HepG2 (cell line): ENCODE data around the gene TK1. TPM values are rescaled to one million over a fixed set of nuclear protein-coding genes. Genes with fewer than 3 reads are reported as not detected.

Experiments
- JARID2 ChIP-seq: sonication (generic); formaldehyde crosslinking; IDR thresholded peaks from 2 replicates; pipeline ENCODE4 v1.8.1; 2023; ENCODE audit warnings: missing genetic modification reagents, inconsistent platforms; ENCODE audit not compliant: insufficient replicate concordance
- RNF2 ChIP-seq: fragments of 450-650 bp; conservative IDR thresholded peaks from 2 replicates; pipeline ENCODE4 v1.6.1; 2016; ENCODE audit warnings: low read depth
- TGIF2 ChIP-seq: IDR thresholded peaks from 2 replicates; pipeline ENCODE4 v1.6.1; 2016; ENCODE audit warnings: control low read depth, missing compliant biosample characterization
- ZBTB3 ChIP-seq: sonication (generic); formaldehyde crosslinking; IDR thresholded peaks from 2 replicates; pipeline ENCODE4 v1.4.0; 2020; ENCODE audit warnings: low read depth, mild to moderate bottlenecking, moderate library complexity, missing genetic modification reagents, borderline replicate concordance
- ZMAT3 ChIP-seq: sonication (generic); formaldehyde crosslinking; conservative IDR thresholded peaks from 2 replicates; pipeline ENCODE4 v1.7.0; 2021; ENCODE audit warnings: missing genetic modification reagents
- ZNF121 ChIP-seq: sonication (generic); formaldehyde crosslinking; IDR thresholded peaks from 2 replicates; pipeline ENCODE4 v1.5.0; 2020; ENCODE audit warnings: mild to moderate bottlenecking, missing genetic modification reagents
- ZNF3 ChIP-seq: IDR thresholded peaks from 2 replicates; pipeline ENCODE4 v1.7.0; 2017; ENCODE audit warnings: inconsistent platforms
- ZNF468 ChIP-seq: sonication (generic); formaldehyde crosslinking; IDR thresholded peaks from 2 replicates; pipeline ENCODE4 v1.8.0; 2022; ENCODE audit warnings: mild to moderate bottlenecking, moderate library complexity, missing genetic modification reagents
- ZNF569 ChIP-seq: sonication (generic); formaldehyde crosslinking; IDR thresholded peaks from 2 replicates; pipeline ENCODE4 v1.5.0; 2020; ENCODE audit warnings: mild to moderate bottlenecking, missing genetic modification reagents, moderate library complexity, borderline replicate concordance
- polyA plus RNA-seq, 8 experiments: library from polyadenylated mRNA; depleted of rRNA in 3 of 8; stranded (reverse) in 7 of 8; unstranded in 1 of 8; fragments of >200 nt; fragmentation: Illumina TruSeq in 4 of 8; extraction: Trizol in 4 of 8; gene quantifications; 2 replicates each; pipeline versions ENCODE4 v1.2.1 to v1.2.3, GENCODE V29; 2011 to 2016; ENCODE audit warnings: low read depth in 4 of 8, missing spikeins in 1 of 8, mixed read lengths in 1 of 8; ENCODE audit not compliant: insufficient read depth in 1 of 8
- total RNA-seq, 5 experiments: library from RNA; depleted of rRNA; stranded (reverse); fragments of >200 nt; fragmentation: Illumina TruSeq; extraction: Trizol; gene quantifications; 2 replicates each; pipeline ENCODE4 v1.2.3, GENCODE V29; 2016; ENCODE audit warnings: low read depth in 1 of 5
- TF ChIP-seq, protein P1 (sequence below): sonication (generic); formaldehyde crosslinking; IDR thresholded peaks from 2 replicates; pipeline ENCODE4 v1.4.0; 2020; ENCODE audit warnings: missing genetic modification reagents, mild to moderate bottlenecking, borderline replicate concordance
- TF ChIP-seq, protein P2 (sequence below): sonication (generic); formaldehyde crosslinking; IDR thresholded peaks from 2 replicates; pipeline ENCODE4 v1.4.0; 2020; ENCODE audit warnings: missing genetic modification reagents
- TF ChIP-seq, protein P3 (sequence below): IDR thresholded peaks from 2 replicates; pipeline ENCODE4 v1.6.1; 2016; ENCODE audit warnings: missing compliant biosample characterization, missing genetic modification reagents, borderline replicate concordance
- TF ChIP-seq, protein P4 (sequence below): IDR thresholded peaks from 2 replicates; pipeline ENCODE4 v1.6.1; 2016; ENCODE audit warnings: missing biosample characterization, missing genetic modification reagents, low read depth
- TF ChIP-seq, protein P5 (sequence below): sonication (generic); formaldehyde crosslinking; IDR thresholded peaks from 2 replicates; pipeline ENCODE4 v1.4.0; 2020; ENCODE audit warnings: mild to moderate bottlenecking, missing genetic modification reagents

The TK1 gene
- total and polyA plus RNA-seq, 2 of the 13 experiments (the other 11 are each of a cell fraction or from before 2014, with no cell fraction given): 45.0 to 96.0 TPM

DNA sequence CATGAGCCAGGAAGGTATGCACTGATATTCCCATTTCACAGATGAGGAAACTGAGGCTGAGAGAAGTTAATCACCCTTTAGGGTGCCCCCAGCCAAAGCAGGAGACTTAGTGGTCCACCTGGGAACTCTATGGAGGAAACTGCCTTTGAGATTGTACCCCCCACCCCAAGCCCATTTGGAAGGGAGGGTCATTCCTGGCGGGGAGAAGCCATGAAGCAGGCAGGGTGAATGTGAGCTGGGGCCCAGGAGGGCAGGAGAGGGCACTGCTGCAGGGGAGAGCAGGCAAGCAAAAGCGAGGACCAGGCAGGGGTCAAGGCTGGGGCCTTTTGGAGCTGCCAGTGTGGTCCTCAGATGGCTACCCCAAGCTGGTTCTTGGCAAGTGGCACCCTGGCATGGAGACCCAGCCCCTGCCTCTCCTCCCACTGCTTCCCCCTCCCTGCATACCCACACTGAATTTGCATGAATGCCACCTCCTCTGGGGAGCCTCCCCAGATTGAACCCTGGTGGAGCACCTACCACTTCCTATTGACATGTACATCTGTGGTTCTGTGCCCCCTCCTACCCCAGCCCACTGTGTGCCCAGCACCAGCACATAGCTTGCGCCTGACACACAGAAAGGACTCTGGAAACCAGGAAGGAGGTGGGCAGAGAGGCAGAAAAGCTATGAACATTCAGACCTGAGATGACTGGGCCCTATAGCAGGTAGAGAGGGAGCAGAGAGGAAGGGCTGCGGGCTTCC is 57.3 kb downstream of the TK1 start (continued):
- TF ChIP-seq TGIF2: no peak
- TF ChIP-seq ZNF468 (CRISPR knock-in tag): no peak
- no peak for TF ChIP-seq ZNF569 (CRISPR knock-in tag)
- TF ChIP-seq, protein P1, sequence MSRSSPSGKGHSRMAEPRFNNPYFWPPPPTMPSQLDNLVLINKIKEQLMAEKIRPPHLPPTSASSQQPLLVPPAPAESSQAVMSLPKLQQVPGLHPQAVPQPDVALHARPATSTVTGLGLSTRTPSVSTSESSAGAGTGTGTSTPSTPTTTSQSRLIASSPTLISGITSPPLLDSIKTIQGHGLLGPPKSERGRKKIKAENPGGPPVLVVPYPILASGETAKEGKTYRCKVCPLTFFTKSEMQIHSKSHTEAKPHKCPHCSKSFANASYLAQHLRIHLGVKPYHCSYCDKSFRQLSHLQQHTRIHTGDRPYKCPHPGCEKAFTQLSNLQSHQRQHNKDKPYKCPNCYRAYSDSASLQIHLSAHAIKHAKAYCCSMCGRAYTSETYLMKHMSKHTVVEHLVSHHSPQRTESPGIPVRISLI (CRISPR knock-in tag): no peak
- no peak for TF ChIP-seq ZNF121 (CRISPR knock-in tag)
- no peak for TF ChIP-seq ZBTB3 (CRISPR knock-in tag)
- TF ChIP-seq ZNF3 (CRISPR knock-in tag): no peak; the same call in 1 of the 2 replicates
- TF ChIP-seq ZMAT3 (CRISPR knock-in tag): no peak
- TF ChIP-seq, protein P2, sequence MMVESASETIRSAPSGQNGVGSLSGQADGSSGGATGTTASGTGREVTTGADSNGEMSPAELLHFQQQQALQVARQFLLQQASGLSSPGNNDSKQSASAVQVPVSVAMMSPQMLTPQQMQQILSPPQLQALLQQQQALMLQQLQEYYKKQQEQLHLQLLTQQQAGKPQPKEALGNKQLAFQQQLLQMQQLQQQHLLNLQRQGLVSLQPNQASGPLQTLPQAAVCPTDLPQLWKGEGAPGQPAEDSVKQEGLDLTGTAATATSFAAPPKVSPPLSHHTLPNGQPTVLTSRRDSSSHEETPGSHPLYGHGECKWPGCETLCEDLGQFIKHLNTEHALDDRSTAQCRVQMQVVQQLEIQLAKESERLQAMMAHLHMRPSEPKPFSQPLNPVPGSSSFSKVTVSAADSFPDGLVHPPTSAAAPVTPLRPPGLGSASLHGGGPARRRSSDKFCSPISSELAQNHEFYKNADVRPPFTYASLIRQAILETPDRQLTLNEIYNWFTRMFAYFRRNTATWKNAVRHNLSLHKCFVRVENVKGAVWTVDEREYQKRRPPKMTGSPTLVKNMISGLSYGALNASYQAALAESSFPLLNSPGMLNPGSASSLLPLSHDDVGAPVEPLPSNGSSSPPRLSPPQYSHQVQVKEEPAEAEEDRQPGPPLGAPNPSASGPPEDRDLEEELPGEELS: 0 out of 2 replicates have a peak, but pooled peaks have one; percentile 1
- TF ChIP-seq, protein P3, sequence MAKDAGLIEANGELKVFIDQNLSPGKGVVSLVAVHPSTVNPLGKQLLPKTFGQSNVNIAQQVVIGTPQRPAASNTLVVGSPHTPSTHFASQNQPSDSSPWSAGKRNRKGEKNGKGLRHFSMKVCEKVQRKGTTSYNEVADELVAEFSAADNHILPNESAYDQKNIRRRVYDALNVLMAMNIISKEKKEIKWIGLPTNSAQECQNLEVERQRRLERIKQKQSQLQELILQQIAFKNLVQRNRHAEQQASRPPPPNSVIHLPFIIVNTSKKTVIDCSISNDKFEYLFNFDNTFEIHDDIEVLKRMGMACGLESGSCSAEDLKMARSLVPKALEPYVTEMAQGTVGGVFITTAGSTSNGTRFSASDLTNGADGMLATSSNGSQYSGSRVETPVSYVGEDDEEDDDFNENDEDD (CRISPR knock-in tag): no peak
- no peak for TF ChIP-seq JARID2 (CRISPR knock-in tag)
- no peak for TF ChIP-seq RNF2
- TF ChIP-seq, protein P4, sequence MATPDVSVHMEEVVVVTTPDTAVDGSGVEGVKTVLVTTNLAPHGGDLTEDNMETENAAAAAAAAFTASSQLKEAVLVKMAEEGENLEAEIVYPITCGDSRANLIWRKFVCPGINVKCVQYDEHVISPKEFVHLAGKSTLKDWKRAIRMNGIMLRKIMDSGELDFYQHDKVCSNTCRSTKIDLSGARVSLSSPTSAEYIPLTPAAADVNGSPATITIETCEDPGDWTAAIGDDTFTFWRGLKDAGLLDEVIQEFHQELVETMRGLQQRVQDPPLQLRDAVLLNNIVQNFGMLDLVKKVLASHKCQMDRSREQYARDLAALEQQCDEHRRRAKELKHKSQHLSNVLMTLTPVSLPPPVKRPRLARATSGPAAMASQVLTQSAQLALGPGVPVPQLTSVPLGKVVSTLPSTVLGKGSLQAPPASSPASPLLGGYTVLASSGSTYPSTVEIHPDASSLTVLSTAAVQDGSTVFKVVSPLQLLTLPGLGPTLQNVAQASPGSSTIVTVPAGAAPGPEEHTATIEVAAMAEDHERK: no peak
- TF ChIP-seq, protein P5, sequence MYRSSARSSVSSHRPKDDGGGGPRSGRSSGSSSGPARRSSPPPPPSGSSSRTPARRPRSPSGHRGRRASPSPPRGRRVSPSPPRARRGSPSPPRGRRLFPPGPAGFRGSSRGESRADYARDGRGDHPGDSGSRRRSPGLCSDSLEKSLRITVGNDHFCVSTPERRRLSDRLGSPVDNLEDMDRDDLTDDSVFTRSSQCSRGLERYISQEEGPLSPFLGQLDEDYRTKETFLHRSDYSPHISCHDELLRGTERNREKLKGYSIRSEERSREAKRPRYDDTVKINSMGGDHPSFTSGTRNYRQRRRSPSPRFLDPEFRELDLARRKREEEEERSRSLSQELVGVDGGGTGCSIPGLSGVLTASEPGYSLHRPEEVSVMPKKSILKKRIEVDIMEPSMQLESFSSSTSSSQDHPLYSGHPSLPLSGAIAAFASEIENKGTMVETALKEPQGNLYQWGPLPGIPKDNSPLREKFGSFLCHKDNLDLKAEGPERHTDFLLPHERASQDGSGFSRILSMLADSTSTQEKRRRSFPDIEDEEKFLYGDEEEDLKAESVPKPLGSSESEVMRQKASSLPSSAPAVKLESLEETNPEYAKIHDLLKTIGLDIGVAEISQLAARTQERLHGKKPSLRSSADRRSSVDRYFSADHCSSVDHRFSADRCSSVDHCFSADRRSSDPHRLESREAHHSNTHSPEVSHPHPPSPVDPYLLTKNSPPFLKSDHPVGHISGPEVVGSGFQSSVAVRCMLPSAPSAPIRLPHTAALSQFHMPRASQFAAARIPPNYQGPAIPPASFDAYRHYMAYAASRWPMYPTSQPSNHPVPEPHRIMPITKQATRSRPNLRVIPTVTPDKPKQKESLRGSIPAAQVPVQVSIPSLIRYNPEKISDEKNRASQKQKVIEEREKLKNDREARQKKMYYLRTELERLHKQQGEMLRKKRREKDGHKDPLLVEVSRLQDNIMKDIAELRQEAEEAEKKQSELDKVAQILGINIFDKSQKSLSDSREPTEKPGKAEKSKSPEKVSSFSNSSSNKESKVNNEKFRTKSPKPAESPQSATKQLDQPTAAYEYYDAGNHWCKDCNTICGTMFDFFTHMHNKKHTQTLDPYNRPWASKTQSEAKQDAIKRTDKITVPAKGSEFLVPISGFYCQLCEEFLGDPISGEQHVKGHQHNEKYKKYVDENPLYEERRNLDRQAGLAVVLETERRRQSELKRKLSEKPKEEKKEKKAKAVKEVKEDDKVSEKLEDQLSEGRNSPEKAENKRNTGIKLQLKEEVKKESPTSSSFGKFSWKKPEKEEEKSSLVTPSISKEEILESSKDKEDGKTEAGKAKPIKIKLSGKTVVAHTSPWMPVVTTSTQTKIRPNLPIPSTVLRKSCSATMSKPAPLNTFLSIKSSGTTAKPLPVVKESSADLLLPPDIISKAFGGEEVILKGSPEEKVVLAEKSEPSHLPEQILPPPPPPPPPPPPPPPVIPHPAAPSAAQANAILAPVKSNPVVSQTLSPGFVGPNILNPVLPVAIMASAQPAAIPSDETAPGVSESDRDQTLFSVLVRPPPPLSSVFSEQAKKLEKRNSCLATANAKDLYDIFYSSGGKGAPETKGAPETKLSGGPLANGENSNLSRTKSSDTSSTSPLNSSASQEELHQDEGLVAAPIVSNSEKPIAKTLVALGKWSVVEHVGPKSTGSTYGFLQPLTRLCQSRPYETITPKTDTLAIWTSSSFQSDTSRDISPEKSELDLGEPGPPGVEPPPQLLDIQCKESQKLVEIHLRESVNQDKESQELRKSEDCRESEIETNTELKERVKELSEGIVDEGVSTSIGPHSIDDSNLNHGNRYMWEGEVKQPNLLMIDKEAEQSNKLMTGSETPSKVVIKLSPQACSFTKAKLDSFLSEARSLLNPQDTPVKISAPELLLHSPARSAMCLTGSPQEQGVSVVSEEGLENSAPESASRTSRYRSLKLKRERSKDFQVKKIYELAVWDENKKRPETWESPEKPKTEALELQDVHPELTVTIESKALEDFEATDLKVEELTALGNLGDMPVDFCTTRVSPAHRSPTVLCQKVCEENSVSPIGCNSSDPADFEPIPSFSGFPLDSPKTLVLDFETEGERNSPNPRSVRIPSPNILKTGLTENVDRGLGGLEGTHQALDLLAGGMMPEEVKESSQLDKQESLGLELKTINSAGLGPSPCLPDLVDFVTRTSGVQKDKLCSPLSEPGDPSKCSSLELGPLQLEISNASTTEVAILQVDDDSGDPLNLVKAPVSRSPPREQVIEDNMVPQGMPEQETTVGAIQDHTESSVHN (CRISPR knock-in tag): 0 out of 2 replicates have a peak, but pooled peaks have one; percentile 29
